GM12873 (cell line): ENCODE data around the gene CDH12.

Source experiments
- TF ChIP-seq, protein P1 (sequence below): IDR thresholded peaks from 2 replicates; pipeline ENCODE4 v1.5.1; 2012; ENCODE audit warnings: low read depth, mild to moderate bottlenecking, moderate library complexity, low read length, control low read depth; ENCODE audit not compliant: insufficient read depth; ENCODE audit errors: missing control alignments

CDH12 gene

DNA sequence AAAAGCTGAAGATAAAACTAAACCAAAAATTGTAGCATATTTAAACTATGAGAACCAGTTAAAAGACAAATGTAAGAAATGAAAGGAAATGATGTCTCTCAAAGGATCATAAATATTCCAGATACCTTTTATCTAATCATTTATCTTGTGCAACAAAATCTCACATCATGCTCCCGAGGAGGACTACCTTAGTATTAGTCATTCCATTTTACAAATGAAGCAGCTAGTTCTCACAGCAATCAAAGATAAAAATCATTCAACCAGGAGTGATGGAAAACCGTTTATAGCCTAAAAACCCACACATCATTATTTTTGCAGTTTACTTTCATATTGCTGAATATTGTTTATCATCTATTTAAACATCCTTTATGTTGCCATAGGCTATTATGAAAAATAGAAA lies 190.0 kb downstream of the CDH12 start:
- TF ChIP-seq, protein P1, sequence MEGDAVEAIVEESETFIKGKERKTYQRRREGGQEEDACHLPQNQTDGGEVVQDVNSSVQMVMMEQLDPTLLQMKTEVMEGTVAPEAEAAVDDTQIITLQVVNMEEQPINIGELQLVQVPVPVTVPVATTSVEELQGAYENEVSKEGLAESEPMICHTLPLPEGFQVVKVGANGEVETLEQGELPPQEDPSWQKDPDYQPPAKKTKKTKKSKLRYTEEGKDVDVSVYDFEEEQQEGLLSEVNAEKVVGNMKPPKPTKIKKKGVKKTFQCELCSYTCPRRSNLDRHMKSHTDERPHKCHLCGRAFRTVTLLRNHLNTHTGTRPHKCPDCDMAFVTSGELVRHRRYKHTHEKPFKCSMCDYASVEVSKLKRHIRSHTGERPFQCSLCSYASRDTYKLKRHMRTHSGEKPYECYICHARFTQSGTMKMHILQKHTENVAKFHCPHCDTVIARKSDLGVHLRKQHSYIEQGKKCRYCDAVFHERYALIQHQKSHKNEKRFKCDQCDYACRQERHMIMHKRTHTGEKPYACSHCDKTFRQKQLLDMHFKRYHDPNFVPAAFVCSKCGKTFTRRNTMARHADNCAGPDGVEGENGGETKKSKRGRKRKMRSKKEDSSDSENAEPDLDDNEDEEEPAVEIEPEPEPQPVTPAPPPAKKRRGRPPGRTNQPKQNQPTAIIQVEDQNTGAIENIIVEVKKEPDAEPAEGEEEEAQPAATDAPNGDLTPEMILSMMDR, result no peak

DNA sequence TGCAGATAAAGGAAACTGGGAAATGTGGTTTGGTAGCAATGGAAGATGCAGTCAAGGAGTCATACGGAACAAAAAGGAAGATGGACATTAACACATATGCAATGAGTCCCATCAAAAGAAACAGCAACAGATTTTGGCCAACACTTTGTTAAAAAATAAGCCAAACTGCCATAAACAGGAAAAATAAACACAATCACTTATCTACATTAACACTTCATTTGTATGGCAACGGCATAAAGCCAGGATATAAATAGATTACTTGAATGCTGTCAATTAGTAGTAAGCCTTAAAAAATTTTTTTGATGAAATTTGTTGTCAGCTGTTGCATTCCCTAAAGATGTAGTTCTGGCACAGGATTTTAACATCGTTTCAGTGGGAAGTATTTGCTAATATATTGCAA lies 190.8 kb downstream of the CDH12 start:
- TF ChIP-seq, protein P1, result no peak

DNA sequence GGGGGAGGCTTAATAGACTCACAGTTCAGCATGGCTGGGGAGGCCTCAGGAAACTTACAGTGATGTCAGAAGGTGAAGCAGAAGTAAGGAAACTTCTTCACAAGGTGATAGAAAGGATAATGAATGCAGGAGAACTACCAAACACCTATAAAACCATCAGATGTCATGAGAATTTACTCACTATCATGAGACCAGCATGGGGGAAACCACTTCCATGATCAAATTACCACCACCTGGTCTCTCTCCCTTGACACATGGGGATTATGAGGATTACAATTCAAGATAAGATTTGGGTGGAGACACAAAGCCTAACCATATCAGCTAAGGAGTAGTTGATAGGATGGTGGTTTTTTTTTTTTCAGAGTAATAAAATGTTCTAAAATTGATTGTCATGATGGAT lies 201.8 kb downstream of the CDH12 start:
- TF ChIP-seq, protein P1, result no peak

DNA sequence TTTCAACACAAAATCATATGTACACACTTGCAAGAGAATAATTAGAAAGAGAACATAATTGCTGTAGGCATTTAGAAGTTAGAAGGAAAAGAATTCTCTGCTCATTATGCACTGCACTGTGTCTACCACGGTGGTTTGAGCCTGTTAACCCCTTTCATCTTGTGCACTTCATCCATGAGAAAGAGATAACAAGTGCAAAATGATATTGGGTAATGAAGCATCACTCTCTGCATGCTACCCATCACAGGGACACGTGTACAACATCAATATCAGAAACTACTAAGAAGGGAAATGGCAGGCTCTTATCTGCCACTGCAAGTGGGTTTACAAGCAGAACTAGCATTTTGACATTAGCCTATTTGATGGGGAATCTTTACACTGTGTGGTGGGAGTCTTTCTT lies 202.6 kb downstream of the CDH12 start:
- TF ChIP-seq, protein P1, result no peak

DNA sequence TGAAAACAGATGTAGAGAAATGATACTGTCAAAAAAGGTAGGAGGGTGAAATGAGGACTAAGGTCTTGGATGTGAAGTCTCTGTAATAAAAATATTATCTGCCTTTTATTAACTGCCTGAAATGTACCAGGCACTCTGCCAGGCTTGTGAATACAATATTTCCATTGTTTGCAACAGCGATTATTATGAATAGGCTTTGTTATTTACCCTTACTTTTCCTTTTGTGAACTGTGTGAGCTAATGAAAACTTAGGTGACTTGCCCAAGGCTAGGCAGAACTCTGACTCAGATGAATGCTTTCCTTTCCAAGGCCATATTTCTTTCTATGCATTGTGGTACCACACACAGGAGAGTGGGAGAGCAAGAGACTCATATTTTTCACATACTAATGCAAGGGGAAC lies 204.1 kb downstream of the CDH12 start:
- TF ChIP-seq, protein P1, result no peak

DNA sequence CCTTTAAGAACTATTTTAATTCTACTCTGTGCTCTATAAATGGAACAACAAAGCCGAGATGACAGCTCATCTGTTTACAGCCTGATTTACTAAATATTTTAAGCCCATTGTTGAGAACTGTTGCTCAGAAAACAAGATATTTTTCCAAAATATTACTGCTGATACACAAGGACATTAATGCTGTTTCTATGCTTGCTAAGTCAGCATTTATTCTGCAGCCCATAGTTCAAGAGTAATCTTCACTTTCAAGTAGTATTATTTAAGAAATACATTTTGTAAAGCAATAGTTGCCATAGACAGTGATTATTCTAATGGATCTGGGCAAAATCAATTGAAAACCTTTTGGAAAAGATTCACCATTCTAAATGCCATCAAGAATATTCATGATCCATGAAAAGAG lies 208.3 kb downstream of the CDH12 start:
- TF ChIP-seq, protein P1, result no peak

DNA sequence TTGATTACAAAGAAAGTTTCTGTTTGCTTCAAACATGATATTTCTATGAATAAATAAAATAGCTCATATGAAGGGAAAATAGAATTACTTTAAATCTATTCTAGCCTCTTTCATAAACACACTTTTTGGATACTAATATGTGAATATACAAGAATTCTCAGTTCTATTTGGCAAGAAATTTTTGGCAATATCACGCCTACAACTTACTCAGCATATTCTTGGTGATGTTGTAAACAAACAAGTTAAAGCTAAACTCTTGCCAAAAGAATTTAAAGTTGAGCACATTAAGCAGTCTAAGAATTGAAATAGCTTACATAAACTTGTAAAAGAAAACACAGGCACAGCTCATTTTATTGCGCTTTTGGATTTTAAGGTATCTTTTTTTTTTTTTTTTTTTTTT lies 209.8 kb downstream of the CDH12 start:
- TF ChIP-seq, protein P1, result no peak
